LHCN-M2 (cell line): ENCODE data around the gene USP34. TPM values are rescaled to one million over a fixed set of nuclear protein-coding genes. Genes with fewer than 3 reads are reported as not detected.
"Not testable (repeated sequence)": the region's sequence is repeated elsewhere in the genome, so short reads cannot be mapped to it uniquely, and the experiment has no call there.

Experiments used
- DNase-seq: peaks from one replicate; pipeline ENCODE4 v3.0.0-alpha.2; 2012; ENCODE audit warnings: low read depth
- total RNA-seq: library from RNA; depleted of rRNA; stranded (reverse); fragments of >200 nt; gene quantifications from 2 replicates; pipeline ENCODE4 v1.2.3, GENCODE V29; 2014

Gene USP34
- total RNA-seq, 1 experiment from 2014 or later = 73.7 TPM

DNA sequence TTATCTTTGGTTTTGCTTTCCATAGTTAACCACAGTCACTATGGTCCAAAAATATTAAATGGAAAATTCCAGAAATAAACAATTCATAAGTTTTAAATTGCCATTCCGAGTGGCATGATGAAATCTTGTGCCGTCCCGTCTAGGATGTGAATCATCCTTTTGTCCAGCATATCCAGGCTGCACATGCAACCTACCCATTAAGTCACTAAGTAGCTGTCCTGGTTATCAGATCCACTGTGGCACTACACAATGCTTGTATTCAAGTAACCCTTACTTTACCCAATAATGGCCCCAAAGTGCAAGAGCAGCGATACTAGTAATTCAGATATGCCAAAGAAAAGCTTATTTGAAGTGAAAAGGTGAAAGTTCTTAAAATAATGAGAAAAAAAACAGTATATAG lies 10.7 kb downstream of the USP34 start:
- peak; percentile 64 for DNase-seq

DNA sequence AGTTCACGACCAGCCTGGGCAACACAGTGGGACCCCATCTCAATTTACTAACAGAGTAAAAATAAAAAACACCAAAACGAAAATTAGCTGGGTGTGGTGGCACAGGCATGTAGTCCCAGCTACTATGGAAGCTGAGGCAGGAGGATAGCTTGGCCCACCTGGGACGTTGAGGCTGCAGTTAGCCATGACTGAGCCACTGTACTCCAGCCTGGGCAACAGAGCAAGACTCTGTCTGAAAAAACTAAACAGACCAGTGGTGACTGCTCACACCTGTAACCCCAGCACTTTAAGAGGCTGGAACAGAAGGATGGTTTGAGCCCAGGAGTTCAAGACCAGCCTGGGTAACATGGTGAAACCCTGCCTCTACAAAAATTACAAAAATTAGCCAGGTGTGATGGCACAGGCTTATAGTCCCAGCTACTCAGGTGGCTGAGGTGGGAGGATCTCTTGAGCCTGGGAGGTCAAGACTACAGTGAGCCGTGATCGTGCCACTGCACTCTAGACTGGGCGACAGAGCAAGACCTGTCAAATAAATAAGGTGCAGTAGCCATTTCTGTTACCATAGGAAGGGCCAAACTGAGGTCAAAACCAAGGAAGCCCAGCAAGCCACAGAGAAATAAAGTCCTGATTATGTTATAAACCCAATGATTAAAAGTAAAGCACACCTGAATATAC lies 14.0 kb downstream of the USP34 start:
- no peak for DNase-seq

DNA sequence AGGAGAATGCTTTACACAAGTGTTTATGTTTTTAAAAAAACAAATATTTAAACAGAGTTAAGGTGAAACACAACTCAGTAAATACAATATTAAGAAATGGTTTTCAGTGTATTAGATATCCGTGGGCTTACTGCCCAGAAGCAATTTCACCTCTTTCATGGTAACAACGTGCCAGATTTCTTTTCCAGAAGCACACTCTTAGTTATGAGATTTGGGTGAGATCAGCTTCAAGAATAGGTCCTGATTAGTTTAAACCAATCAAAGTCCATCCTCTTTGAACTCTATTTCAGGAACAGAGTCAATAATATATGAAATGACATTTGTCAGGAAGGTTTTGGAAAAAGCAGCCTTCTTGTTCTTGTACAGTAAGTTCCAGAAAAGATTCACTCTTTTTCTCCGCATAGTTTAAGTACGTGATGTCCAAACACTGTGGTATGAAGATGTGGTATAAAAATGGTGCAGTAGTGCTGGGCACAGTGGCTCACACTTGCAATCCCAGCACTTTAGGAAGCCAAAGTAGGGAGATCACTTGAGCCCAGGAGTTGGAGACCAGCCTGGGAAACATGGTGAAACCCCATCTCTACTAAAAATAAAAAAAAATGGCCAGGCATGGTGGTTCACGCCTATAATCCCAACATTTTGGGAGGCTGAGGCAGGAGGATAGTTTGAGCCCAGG lies 14.7 kb downstream of the USP34 start:
- DNase-seq = no peak

DNA sequence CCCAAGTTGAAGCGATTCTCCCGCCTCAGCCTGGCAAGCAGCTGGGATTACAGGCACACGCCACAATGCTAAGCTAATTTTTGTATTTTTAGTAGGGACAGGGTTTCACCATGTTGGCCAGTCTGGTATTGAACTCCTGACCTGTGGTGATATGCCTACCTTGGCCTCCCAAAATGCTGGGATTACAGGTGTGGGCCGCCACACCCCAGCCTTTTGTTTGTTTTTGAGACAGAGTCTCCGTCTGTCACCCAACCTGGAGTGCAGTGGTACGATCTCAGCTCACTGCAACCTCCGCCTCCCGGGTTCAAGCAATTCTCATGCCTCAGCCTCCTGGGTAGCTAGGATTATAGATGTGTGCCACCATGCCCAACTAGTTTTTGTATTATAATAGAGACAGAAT lies 15.9 kb downstream of the USP34 start:
- DNase-seq = not testable (repeated sequence)

DNA sequence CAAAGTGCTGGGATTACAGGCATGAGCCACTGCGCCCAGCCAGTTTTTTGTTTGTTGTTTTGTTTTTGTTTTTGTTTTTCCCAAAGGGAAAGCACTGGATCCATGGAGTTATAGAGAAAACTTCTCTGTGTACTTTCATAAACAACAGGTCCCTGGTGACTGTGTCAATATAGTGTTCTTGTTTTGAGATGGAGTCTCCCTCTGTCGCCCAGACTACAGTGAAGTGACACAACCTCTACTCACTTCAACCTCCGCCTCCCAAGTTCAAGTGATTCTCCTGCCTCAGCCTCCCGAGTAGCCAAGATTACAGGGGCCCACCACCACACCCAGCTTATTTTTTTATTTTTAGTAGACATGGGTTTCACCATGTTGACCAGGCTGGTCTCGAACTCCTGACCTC lies 16.5 kb downstream of the USP34 start:
- no peak for DNase-seq

DNA sequence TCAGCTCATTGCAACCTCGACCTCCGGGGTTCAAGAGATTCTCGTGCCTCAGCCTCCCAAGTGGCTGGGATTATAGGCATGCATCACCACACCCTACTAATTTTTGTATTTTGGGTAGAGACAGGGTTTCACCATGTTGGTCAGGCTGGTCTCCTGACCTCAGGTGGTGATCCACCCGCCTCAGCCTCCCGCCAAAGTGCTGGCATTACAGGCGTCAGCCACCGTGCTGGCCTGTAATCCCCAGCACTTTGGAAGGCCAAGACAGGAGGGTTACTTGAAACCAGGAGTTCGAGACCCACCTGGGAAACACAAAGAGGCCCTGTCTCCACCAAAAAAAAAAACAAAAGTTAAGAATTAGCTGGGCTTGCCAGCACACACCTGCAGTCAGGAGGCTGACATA lies 18.5 kb downstream of the USP34 start:
- DNase-seq = no peak

DNA sequence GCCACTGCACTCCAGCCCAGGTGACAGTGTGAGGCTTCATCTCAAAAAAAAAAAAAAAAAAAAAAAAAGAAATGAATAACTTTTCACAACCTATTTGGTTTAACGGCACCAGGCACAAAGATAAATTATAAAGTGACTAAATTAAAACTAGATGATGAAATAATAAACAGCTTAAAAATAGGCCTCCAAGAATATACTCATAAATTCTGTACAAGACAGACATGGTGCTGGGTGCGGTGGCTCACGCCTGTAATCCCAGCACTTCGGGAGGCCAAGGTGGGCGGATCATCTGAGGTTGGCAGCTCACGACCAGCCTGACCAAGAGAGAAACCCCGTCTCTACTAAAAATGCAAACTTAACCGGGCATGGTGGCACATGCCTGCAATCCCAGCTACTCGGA lies 19.7 kb downstream of the USP34 start:
- no peak for DNase-seq

DNA sequence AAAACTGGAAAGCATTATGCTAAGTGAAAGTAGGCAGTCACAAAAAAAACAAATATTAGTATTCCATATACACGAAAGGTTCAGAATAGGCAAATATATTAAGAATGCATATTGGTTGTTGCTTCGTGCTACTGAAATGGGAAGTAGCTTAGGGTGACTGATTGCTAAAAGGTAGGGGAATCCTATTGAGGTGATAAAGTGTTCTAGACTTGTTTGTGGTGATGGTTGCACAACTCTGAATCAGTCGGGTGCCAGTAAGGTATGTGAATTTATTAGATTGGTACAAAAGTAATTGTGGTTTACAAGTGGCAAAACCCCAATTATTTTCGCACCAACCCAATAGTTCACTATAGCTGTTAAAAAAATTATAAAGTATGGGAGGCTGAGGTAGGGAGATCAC lies 20.7 kb downstream of the USP34 start:
- no peak for DNase-seq

DNA sequence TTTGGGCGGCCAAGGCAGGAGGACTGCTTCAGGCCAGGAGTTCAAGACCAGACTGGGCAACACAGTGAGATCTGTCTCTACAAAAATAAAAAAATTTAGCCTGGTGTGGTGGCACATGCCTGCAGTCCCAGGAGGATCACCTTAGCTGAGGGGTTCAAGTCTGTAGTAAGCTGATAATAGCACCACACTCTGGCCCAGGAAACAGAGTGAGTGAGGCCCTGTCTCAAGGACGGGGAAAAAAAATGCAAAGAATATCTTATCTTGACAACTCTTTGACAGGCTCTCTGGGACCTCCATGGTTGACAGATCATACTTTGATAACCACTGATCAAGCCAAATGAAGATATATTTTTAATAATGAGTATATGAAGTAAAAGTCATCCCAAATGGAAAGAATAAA lies 22.7 kb downstream of the USP34 start:
- DNase-seq = no peak

DNA sequence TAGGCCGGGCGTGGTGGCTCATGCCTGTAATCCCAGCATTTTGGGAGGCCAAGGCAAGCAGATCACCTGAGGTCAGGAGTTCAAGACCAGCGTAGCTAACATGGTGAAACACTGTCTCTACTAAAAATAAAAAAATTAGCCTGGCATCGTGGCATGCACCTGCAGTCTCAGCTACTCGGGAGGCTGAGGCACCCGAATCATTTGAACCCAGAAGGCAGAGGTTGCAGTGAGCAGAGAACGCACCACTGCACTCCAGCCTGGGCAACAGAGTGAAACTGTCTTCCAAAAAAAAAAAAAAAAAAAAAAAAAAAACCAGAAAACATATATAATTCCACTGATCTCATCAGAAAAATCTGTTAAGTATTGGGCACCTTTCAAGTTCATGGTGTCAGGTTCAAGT lies 23.9 kb downstream of the USP34 start:
- not testable (repeated sequence) for DNase-seq

DNA sequence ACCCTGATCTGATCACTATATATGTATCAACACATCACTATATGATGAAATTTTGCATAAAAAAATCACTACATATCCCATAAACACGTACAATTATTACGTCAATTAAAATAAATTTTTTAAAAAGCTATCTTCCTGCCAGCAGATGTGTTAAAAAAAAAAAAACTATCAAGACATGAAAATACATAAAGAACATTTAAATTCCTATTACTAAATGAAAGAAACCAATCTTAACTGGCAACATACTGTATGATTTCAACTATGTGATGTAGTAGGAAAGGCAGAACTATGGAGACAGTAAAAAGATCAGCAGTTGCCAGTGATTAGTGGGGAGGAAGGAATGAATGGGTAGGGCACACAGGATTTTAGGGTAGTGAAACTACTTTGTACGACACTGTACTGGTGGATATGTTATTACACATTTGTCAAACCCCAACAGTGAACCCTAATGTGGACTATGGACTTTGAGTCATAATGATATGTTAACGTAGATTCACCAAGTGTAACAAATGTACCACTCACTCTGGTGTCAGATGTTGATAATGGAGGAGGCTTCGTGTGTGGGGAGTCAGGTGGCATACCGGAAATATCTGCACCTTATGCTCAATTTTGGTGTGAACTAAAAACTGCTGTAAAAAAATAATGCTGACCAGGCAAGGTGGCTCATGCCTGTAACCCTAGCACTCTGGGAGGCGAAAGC lies 27.4 kb downstream of the USP34 start:
- no peak for DNase-seq

DNA sequence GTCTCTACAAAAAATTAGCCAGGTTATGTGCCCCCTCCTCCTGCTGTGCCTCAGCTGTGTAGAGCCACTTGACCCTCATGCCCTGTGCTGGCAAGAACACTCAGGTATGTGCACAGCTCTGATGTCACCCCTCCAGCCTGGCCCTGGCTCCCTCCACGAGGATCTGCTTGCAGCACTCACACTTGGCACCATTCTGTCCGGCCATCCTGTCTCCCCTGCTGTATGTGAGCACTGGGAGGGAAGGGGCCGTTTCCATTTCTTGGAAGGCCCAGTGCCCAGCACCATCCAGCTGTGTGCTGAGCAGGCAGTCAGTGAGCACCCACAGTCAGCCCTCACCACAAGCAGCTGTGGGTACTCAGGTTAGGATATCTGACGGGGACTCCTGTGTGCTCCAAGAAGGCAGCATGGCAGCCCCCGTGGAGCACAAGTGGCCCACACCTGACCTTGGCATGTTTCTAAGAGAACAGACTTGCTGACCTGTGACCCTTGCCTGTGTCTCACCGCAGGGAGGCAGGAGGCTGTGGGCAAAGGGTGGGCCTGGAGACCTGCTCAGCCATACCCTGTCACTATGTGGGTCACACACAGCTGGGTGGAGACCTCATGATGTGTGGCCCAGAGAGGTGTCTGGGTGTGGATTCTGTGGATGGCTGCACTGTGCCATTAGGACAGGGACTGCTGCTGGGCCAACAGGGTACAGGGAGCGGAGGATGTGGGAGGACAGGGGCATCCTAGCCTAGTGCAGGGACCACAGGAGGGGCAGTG lies 31.5 kb downstream of the USP34 start:
- no peak for DNase-seq

DNA sequence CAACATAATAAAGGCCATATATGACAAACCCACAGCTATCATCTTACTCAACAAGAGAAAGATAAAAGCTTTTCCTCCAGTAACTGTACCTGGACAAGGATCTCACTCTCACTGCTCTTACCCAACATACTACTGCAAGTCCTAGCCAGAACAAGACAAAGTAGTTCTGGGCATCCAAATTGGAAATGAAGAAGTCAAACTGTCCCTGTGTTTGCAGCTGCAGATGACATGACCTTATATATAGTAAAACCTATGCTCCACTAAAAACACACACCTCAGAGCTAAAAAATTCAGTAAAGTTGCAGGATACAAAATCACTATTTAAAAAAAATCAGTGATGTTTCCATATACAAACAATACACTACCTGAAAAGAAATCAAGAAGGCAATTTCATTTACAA lies 32.2 kb downstream of the USP34 start:
- no peak for DNase-seq

DNA sequence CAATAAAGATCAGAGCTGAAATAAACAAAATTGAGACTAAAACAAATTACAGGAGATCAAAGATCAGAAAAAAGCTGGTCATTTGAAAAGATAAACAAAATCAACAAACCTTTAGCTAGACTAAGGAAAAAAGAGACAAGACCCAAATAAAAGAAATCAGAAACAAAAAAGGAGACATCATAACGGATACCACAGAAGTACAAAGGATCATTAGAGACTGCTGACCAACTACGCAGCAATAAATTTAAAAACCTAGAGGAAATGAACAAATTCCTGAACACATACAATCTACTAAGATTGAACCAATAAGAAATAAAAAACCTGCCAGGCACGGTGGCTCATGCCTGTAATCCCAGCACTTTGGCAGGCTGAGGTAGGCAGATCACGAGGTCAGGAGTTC lies 33.7 kb downstream of the USP34 start:
- DNase-seq = no peak

DNA sequence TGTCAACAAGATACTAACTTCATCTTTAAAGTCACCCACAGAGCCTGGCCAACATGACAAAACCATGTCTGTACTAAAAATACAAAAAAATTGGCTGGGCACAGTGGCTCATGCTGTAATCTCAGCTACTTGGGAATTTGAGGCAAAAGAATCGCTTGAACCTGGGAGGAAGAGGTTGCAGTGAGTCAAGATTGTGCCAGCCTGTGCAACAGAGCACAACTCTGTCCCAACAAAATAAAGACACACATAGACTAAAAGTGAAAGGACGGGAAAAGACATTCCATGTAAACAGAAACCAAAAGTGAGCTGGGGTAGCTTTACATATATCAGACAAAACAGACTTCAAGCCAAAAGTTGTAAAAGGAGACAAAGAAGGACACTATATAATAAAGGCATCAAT lies 34.8 kb downstream of the USP34 start:
- DNase-seq = no peak

DNA sequence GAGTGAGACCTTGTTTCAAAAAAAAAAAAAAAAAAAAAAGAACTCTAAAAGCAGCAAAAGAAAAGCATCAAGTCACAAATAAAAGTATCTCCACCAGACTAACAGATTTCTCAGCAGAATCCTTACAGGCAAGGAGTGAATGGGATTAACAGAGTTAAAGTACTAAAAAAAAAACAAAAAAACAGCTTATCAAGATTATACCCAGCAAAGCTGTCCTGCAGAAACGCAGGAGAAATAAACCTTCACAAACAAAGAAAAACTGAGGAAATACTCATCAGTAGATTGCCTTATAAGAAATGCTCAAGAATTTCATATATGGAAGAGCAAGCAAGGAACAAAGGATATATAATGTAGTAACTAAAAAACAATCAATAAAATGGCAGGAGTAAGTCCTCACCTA lies 35.6 kb downstream of the USP34 start:
- no peak for DNase-seq

DNA sequence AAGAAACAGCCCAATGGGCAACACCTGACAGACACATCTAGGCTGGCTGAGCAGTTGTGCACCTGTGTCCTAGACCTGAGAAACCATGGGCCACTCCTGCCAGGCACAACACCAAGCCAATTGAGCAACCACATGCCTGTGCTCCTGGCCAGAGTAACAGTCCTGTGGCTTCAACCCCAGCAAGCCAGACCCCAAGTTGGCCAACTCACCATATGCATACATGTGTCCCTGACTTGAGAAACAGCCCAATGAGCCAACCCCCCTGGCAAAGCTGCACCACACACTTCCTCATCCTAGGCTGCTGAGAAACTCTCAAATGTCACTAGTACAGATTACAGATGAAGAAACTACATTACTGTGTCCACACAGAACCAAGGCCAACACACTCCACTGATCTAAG lies 36.6 kb downstream of the USP34 start:
- DNase-seq = no peak

DNA sequence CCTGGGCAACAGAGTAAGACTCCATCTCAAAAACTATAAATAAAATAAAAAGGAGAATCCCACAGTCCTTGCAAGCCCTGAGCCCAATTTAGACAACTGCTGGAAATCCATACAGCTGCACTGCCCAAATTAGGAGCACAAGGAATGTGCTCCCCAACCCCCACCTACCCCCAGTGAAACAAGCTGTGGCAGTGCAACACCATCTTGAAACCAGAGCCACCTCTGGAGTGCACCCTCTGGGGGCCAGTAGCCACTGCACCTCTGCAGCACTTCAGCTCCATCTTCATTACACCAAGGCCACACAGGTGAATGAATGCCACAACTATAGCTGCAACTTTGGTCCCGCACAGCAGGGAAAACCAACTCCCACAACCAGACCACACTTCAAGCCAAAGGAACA lies 37.3 kb downstream of the USP34 start:
- DNase-seq = no peak

DNA sequence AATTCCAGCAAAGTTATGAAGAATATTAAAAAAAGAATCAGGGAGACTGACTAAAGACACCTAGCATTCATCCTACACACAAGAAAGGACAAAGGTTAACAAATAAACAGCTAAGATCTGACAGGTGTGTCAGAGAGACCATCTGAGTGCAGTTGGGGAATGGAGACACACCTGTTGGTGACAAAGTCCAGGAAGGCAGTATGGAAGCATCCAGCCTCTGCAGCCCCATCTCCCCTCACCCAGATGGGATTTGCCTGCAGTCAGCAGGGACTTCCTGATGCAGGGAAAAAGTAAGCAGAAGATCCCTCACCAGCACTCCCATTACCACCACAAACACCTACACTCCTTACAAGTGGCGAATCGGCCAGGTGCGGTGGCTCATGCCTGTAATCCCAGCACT lies 37.9 kb downstream of the USP34 start:
- DNase-seq = no peak

DNA sequence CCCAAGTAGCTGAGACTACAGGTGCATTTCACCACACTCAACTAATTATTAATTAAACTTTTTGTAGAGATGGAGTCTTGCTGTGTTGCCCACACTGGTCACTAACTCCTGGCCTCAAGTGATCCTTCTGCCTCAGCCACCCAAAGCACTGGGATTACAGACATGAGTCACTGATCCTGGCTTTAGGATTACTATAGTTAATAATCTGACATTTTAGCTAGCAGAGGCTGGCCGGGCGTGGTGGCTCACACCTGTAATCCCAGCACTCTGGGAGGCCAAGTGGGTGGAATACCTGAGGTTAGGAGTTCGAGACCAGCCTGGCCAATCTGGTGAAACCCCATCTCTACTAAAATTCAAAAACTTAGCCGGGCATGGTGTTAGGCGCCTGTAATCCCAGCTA lies 39.5 kb downstream of the USP34 start:
- no peak for DNase-seq

DNA sequence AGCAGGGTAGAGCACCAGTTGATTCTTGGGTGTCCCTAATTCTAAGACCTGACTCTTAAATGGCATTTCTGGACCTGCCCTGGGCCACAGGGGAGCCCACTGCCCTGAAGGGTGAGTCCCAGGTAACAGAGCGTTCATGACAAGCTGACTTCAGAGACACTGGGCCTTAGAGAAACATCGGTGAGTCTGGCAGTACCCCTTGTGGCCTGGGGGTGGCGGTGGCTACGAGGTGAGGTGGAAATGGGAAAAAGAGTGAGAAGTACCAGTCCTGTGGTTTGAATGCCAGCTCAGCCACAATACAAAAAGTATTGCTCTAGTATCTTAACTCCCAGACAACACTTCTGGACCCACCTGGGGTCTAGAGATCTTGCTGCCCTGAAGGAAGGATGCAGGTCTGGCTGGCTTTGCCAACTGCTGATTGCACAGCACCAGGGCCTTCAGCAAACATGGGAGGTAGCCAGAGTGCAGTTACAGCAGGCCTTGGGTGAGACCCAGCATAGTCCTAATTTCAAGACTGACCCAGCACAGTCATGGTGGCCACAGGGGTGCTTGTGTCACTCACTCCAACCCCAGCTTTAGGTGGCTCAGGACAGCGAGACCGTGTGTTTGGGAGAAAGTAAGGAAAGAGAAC lies 44.5 kb downstream of the USP34 start:
- peak; percentile 46 for DNase-seq
